Sigmoid colon (tissue), 4 donors: ENCODE results near the gene GABRR2.

Source experiments
- EP300 ChIP-seq, 4 donors: sonication (generic); formaldehyde crosslinking; IDR thresholded peaks; one replicate each; pipeline ENCODE4 v1.6.1; 2017; ENCODE audit warnings: antibody characterized with exemption in 4 of 4
- POLR2A ChIP-seq, 2 donors: fragments of 450-650 bp; IDR thresholded peaks; one replicate each; pipeline ENCODE4 v1.6.1; 2016; ENCODE audit warnings: antibody characterized with exemption in 2 of 2, mild to moderate bottlenecking in 2 of 2, moderate library complexity in 2 of 2
- POLR2AphosphoS5 ChIP-seq, 4 donors: sonication (generic); formaldehyde crosslinking; IDR thresholded peaks; one replicate each; pipeline ENCODE4 v1.6.1; 2017; ENCODE audit warnings: antibody characterized with exemption in 4 of 4
- TF ChIP-seq, protein P1 (sequence below), 4 experiments: fragments of 450-650 bp in 3 of 4; fragments of 200-600 bp in 1 of 4; IDR thresholded peaks; one replicate each; pipeline ENCODE4 v1.5.1; 2016 to 2019; ENCODE audit warnings: antibody characterized with exemption in 4 of 4, mild to moderate bottlenecking in 3 of 4, moderate library complexity in 2 of 4

DNA sequence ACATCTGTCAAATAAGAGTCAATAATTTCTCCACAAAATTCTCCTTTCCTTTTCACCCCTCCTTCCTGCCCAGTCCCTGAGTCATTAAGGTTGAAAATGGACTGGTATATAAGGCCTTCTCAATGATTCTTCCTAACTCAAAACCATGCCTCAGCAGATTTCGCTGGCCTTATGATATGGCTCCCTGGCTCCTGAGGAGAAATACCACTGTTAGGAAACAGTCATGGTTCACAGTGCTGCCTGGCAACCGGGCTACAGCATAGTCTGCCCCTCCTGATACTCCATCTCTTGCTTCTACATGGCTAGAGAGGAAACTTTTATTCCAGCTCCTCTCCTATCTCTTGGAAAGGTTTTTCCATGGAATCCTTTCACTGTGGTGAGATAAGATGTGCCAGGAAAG is 32.7 kb upstream of the GABRR2 start:
- TF ChIP-seq, protein P1, sequence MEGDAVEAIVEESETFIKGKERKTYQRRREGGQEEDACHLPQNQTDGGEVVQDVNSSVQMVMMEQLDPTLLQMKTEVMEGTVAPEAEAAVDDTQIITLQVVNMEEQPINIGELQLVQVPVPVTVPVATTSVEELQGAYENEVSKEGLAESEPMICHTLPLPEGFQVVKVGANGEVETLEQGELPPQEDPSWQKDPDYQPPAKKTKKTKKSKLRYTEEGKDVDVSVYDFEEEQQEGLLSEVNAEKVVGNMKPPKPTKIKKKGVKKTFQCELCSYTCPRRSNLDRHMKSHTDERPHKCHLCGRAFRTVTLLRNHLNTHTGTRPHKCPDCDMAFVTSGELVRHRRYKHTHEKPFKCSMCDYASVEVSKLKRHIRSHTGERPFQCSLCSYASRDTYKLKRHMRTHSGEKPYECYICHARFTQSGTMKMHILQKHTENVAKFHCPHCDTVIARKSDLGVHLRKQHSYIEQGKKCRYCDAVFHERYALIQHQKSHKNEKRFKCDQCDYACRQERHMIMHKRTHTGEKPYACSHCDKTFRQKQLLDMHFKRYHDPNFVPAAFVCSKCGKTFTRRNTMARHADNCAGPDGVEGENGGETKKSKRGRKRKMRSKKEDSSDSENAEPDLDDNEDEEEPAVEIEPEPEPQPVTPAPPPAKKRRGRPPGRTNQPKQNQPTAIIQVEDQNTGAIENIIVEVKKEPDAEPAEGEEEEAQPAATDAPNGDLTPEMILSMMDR (IDR thresholded peaks at IDR 0.05): no peak
- TF ChIP-seq POLR2A (IDR thresholded peaks at IDR 0.05) (no peak), EP300 (IDR thresholded peaks at IDR 0.05) (no peak), POLR2AphosphoS5 (IDR thresholded peaks at IDR 0.05) (no peak)
